IMR-90 (cell line): Measurements from ENCODE around the gene NR4A1. TPM values are rescaled to one million over a fixed set of nuclear protein-coding genes. Genes with fewer than 3 reads are reported as not detected.

Experiments used
- ATAC-seq: fragments of 200-7000 bp; cut with Tn5 transposase; 2 replicates; pipeline ENCODE4 v1.9.1; 2020; ENCODE audit warnings: low read depth, mild to moderate bottlenecking, moderate library complexity
- BruUV-seq: library from RNA; stranded (reverse); fragments of 400-500 nt; replicated peaks from 2 replicates; lab custom pipeline; 2021; lab: Mats Ljungman, UMichigan
- CTCF ChIA-PET: fragments of 300-600 bp; formaldehyde crosslinking; extraction: SDS; loops from one replicate; lab custom pipeline; 2021; ENCODE audit warnings: antibody characterized with exemption; lab: Yijun Ruan, JAX
- POLR2A ChIA-PET: fragments of 300-600 bp; sonication (Branson Sonifier 250); formaldehyde crosslinking; loops from one replicate; lab custom pipeline; 2022; ENCODE audit warnings: antibody characterized with exemption; ENCODE audit not compliant: unreplicated experiment; lab: Charles Lee
- DNase-seq: peaks from one replicate; pipeline ENCODE4 v3.0.0; 2013
- H2AFZ ChIP-seq: replicated peaks from 2 replicates; pipeline ENCODE3; 2013; ENCODE audit warnings: low read length, mild to moderate bottlenecking; ENCODE audit not compliant: poor library complexity
- H2AK5ac ChIP-seq: 2 replicates; pipeline ENCODE4 v1.6.1; 2013; ENCODE audit warnings: low read depth, low read length, inconsistent platforms
- H2AK9ac ChIP-seq: replicated peaks from 2 replicates; pipeline ENCODE3; 2013; ENCODE audit warnings: mild to moderate bottlenecking, low read depth, low read length, moderate library complexity; ENCODE audit not compliant: poor library complexity
- H2BK120ac ChIP-seq: 2 replicates; pipeline ENCODE4 v1.6.1; 2013; ENCODE audit warnings: low read depth, low read length, inconsistent platforms
- H2BK15ac ChIP-seq: 3 replicates; pipeline ENCODE4 v1.6.1; 2013; ENCODE audit warnings: low read depth, low read length, inconsistent platforms
- H2BK20ac ChIP-seq: 2 replicates; pipeline ENCODE4 v1.6.1; 2013; ENCODE audit warnings: low read depth, mild to moderate bottlenecking, inconsistent platforms, low read length, moderate library complexity
- H2BK5ac ChIP-seq: 2 replicates; pipeline ENCODE4 v1.6.1; 2013; ENCODE audit warnings: mild to moderate bottlenecking, low read depth, low read length, inconsistent platforms; ENCODE audit not compliant: poor library complexity, severe bottlenecking
- H3K14ac ChIP-seq: replicated peaks from 2 replicates; pipeline ENCODE4 v1.6.1; 2013; ENCODE audit warnings: low read depth, low read length, inconsistent platforms
- H3K18ac ChIP-seq: 2 replicates; pipeline ENCODE4 v1.6.1; 2013; ENCODE audit warnings: low read depth, low read length, control low read depth
- H3K23ac ChIP-seq: 2 replicates; pipeline ENCODE4 v1.6.1; 2013; ENCODE audit warnings: low read depth, low read length, inconsistent platforms
- H3K27ac ChIP-seq: 2 replicates; pipeline ENCODE4 v1.5.1; 2013; ENCODE audit warnings: mild to moderate bottlenecking, control low read depth, low read length; ENCODE audit not compliant: insufficient read depth
- H3K27me3 ChIP-seq: 2 replicates; pipeline ENCODE4 v1.6.1; 2013; ENCODE audit warnings: low read length; ENCODE audit not compliant: control insufficient read depth, insufficient read depth
- H3K36me3 ChIP-seq: 2 replicates; pipeline ENCODE4 v1.6.1; 2013; ENCODE audit warnings: low read length, mixed read lengths; ENCODE audit not compliant: control insufficient read depth, insufficient read depth
- H3K4ac ChIP-seq: 2 replicates; pipeline ENCODE4 v1.6.1; 2013; ENCODE audit warnings: low read depth, low read length, inconsistent platforms
- H3K4me1 ChIP-seq: 2 replicates; pipeline ENCODE4 v1.6.1; 2013; ENCODE audit warnings: low read length, mixed read lengths; ENCODE audit not compliant: control insufficient read depth, insufficient read depth
- H3K4me2 ChIP-seq: 2 replicates; pipeline ENCODE4 v1.6.1; 2013; ENCODE audit warnings: low read depth, mild to moderate bottlenecking, control low read depth, low read length, moderate library complexity
- H3K4me3 ChIP-seq: 2 replicates; pipeline ENCODE4 v1.5.1; 2013; ENCODE audit warnings: low read depth, mild to moderate bottlenecking, control low read depth, low read length, moderate library complexity; ENCODE audit not compliant: insufficient read depth
- H3K56ac ChIP-seq: 2 replicates; pipeline ENCODE4 v1.6.1; 2013; ENCODE audit warnings: low read length, inconsistent platforms; ENCODE audit not compliant: insufficient read depth; ENCODE audit errors: extremely low read depth
- H3K79me1 ChIP-seq, 2 experiments: 2 replicates each; pipeline ENCODE4 v1.6.1; 2013; ENCODE audit warnings: low read length in 2 of 2, inconsistent platforms in 1 of 2, low read depth in 1 of 2
- H3K9ac ChIP-seq: 2 replicates; pipeline ENCODE4 v1.6.1; 2013; ENCODE audit warnings: low read depth, low read length, control low read depth
- H3K9me1 ChIP-seq: 2 replicates; pipeline ENCODE4 v1.6.1; 2013; ENCODE audit warnings: low read length, inconsistent platforms; ENCODE audit not compliant: insufficient read depth
- H3K9me3 ChIP-seq: 2 replicates; pipeline ENCODE4 v1.6.1; 2013; ENCODE audit warnings: low read length; ENCODE audit not compliant: control insufficient read depth, insufficient read depth
- H4K20me1 ChIP-seq: 2 replicates; pipeline ENCODE4 v1.6.1; 2013; ENCODE audit warnings: low read length, inconsistent platforms; ENCODE audit not compliant: insufficient read depth
- H4K5ac ChIP-seq: 2 replicates; pipeline ENCODE4 v1.6.1; 2013; ENCODE audit warnings: mild to moderate bottlenecking, low read depth, low read length, control low read depth
- H4K8ac ChIP-seq, 2 experiments: 2 replicates each; pipeline ENCODE4 v1.6.1; 2013; ENCODE audit warnings: low read depth in 2 of 2, low read length in 2 of 2, control low read depth in 1 of 2, inconsistent platforms in 1 of 2
- H4K91ac ChIP-seq: 2 replicates; pipeline ENCODE4 v1.6.1; 2013; ENCODE audit warnings: low read depth, low read length, inconsistent platforms; ENCODE audit not compliant: insufficient read depth
- BHLHE40 ChIP-seq: fragments of 150-350 bp; IDR thresholded peaks from 2 replicates; pipeline ENCODE4 v1.6.1; 2016; ENCODE audit warnings: mild to moderate bottlenecking, low read depth, low read length
- CHD1 ChIP-seq: IDR thresholded peaks from 2 replicates; pipeline ENCODE4 v1.6.1; 2012; ENCODE audit warnings: low read depth, low read length, improper control_type of control experiment
- MAZ ChIP-seq: IDR thresholded peaks from 2 replicates; pipeline ENCODE4 v1.6.1; 2012; ENCODE audit warnings: low read depth, mild to moderate bottlenecking, low read length, improper control_type of control experiment, moderate library complexity, borderline replicate concordance
- POLR2A ChIP-seq: IDR thresholded peaks from 2 replicates; pipeline ENCODE4 v1.6.1; 2012; ENCODE audit warnings: mild to moderate bottlenecking, low read depth, low read length
- RAD21 ChIP-seq: IDR thresholded peaks from 2 replicates; pipeline ENCODE4 v1.6.1; 2012; ENCODE audit warnings: low read length, improper control_type of control experiment
- SMC3 ChIP-seq: fragments of 150-350 bp; IDR thresholded peaks from 2 replicates; pipeline ENCODE4 v1.6.1; 2016; ENCODE audit warnings: low read depth, mild to moderate bottlenecking, antibody characterized with exemption, low read length, moderate library complexity
- WGBS, 2 experiments: methylation state at CpG; one replicate each; pipeline versions ENCODE4 v1.1.5 to v1.1.7; 2013; ENCODE audit warnings: missing lambda C conversion rate in 2 of 2; ENCODE audit not compliant: insufficient read length in 1 of 2; ENCODE audit errors: extremely low coverage in 2 of 2; 5-methylcytosine and 5-hydroxymethylcytosine counted together
- dilution Hi-C: fragments of 300-500 bp; cut with HindIII; formaldehyde crosslinking; loops from one replicate; pipeline ENCODE4 v1.14.3; 2018; ENCODE audit warnings: low sequenced_read_pairs; ENCODE audit not compliant: unreplicated experiment
- in situ Hi-C: fragments of 300-500 bp; cut with MboI; formaldehyde crosslinking; loops from 3 replicates; pipeline ENCODE4 v1.14.3; 2019; ENCODE audit warnings: low sequenced_read_pairs, inconsistent platforms, mixed read lengths
- intact Hi-C: fragments of 100-400 bp; cut with micrococcal nuclease; formaldehyde crosslinking; loops from 2 replicates; pipeline ENCODE4 v1.10.0; 2022
- polyA plus RNA-seq, 3 experiments: library from polyadenylated mRNA; depleted of rRNA; stranded (reverse); fragments of >200 nt; gene quantifications; 2 replicates each; pipeline ENCODE4 v1.2.3, GENCODE V29; 2012; ENCODE audit warnings: low replicate concordance in 1 of 3
- total RNA-seq: library from RNA; depleted of rRNA; stranded (reverse); fragments of >200 nt; gene quantifications from 2 replicates; pipeline ENCODE4 v1.2.3, GENCODE V29; 2012
- TF ChIP-seq, protein P1 (sequence below): fragments of 150-350 bp; IDR thresholded peaks from 2 replicates; pipeline ENCODE4 v1.6.1; 2017; ENCODE audit warnings: mild to moderate bottlenecking, antibody characterized with exemption, low read length, low read depth

Gene NR4A1
- total and polyA plus RNA-seq, 2 of the 4 experiments (the other 2 are of a cell fraction), result 6.6 to 34.1 TPM

GRCh38 chr12:52055731-52056711 is 4.8 kb downstream of the NR4A1 start:
- Histone ChIP-seq H2AFZ (no peak overlapping the region), H3K27ac (no peak overlapping the region)
- no peak for ATAC-seq

More at GRCh38 chr12:52055731-52056711, 4.8 kb downstream of the NR4A1 start:
- H3K27me3 ChIP-seq, result no peaks in the 10 kb centered on the region
- no peaks in the 10 kb centered on the region for H3K9me3 ChIP-seq
- H2AK9ac ChIP-seq, result no peak overlapping the region
- H3K79me1 ChIP-seq, result peaks cover 0 to 43% of the 10 kb centered on the region in 2 experiments; a peak in 2 of 4 replicates
- no peak overlapping the region for H3K23ac ChIP-seq
- dilution Hi-C loops, result no loop called here
- no peak overlapping the region for H2AK5ac ChIP-seq
- H4K5ac ChIP-seq, result no peak overlapping the region
- no peak overlapping the region for H3K56ac ChIP-seq
- H3K18ac ChIP-seq, result no peak overlapping the region
- peaks cover 6% of the 10 kb centered on the region; the same call in 1 of the 2 replicates for H3K9me1 ChIP-seq
- H2BK15ac ChIP-seq, result no peak overlapping the region
- peaks cover 11% of the 10 kb centered on the region for H3K4me1 ChIP-seq
- H4K8ac ChIP-seq, result no peak overlapping the region
- peaks cover 46% of the 10 kb centered on the region for H3K36me3 ChIP-seq
- H4K91ac ChIP-seq, result no peak overlapping the region
- no peak overlapping the region for H3K4me3 ChIP-seq
- H3K4me2 ChIP-seq, result no peak overlapping the region
- no peak overlapping the region for H2BK120ac ChIP-seq
- no peak overlapping the region for H2BK20ac ChIP-seq
- H3K9ac ChIP-seq, result no peak overlapping the region
- H4K20me1 ChIP-seq, result peaks cover 46% of the 10 kb centered on the region
- no TSS peak for BruUV-seq
- CTCF ChIA-PET, result no interaction called here
- 94% methylated on average over 7 of the region's 27 CpGs; no CpG with 5 or more reads in 1 of the 2 experiments for WGBS, 2 experiments
- in situ Hi-C loops, result no loop called here
- intact Hi-C loops, result no loop called here
- no peak overlapping the region for H2BK5ac ChIP-seq
- 0 out of 2 replicates have a peak, but pooled peaks have one; percentile 27 for TF ChIP-seq MAZ
- TF ChIP-seq POLR2A, result peak; percentile 65
- TF ChIP-seq BHLHE40, result 0 out of 2 replicates have a peak, but pooled peaks have one; percentile 2
- no peak for TF ChIP-seq SMC3
- TF ChIP-seq, protein P1, sequence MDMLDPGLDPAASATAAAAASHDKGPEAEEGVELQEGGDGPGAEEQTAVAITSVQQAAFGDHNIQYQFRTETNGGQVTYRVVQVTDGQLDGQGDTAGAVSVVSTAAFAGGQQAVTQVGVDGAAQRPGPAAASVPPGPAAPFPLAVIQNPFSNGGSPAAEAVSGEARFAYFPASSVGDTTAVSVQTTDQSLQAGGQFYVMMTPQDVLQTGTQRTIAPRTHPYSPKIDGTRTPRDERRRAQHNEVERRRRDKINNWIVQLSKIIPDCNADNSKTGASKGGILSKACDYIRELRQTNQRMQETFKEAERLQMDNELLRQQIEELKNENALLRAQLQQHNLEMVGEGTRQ, result 0 out of 2 replicates have a peak, but pooled peaks have one; percentile 40
- TF ChIP-seq CHD1, result peak; percentile 44; the same call in 1 of the 2 replicates
- TF ChIP-seq RAD21, result no peak
- POLR2A ChIA-PET, result no interaction called here
- DNase-seq, result peak; percentile 56
- H3K14ac ChIP-seq, result no peak overlapping the region
- no peak overlapping the region for H3K4ac ChIP-seq
